HCT116 (cell line): Measurements from ENCODE around the gene CAPN10. TPM values are rescaled to one million over a fixed set of nuclear protein-coding genes. Genes with fewer than 3 reads are reported as not detected.

Experiments used
- ATAC-seq: fragments of 200-7000 bp; cut with Tn5 transposase; 2 replicates; pipeline ENCODE4 v1.9.1; 2020; ENCODE audit warnings: mild to moderate bottlenecking, moderate library complexity
- BruUV-seq: library from RNA; stranded (reverse); fragments of 400-500 nt; replicated peaks from 2 replicates; lab custom pipeline; 2021; lab: Mats Ljungman, UMichigan
- CTCF ChIA-PET: fragments of 300-600 bp; sonication (Branson Sonifier 250); formaldehyde crosslinking; loops from one replicate; lab custom pipeline; 2021; ENCODE audit warnings: antibody characterized with exemption; lab: Charles Lee
- POLR2A ChIA-PET: fragments of 300-600, 350-600 bp; sonication (Branson Sonifier 250); formaldehyde crosslinking; loops from one replicate; lab custom pipeline; 2021; ENCODE audit warnings: antibody characterized with exemption; lab: Charles Lee
- RAD21 ChIA-PET, 2 experiments: fragments of 300-600 bp; sonication (Branson Sonifier 250); formaldehyde crosslinking; loops; one replicate each; lab custom pipeline; 2023; ENCODE audit warnings: low total read pairs in 2 of 2; ENCODE audit not compliant: uncharacterized antibody in 2 of 2, unreplicated experiment in 2 of 2, low non-redundant PET in 1 of 2; lab: Charles Lee
- DNase-seq: peaks from one replicate; pipeline ENCODE4 v3.0.0-alpha.2; 2010; ENCODE audit warnings: low read depth, low spot score
- H2AFZ ChIP-seq: fragments of 200-600 bp; shearing (Covaris generic), sonication (generic); 2 replicates; pipeline ENCODE4 v1.6.1; 2017; ENCODE audit warnings: low read depth, mixed run types, mixed read lengths, antibody characterized with exemption, low read length; ENCODE audit not compliant: poor library complexity, severe bottlenecking
- H3K27ac ChIP-seq: 2 replicates; pipeline ENCODE4 v1.5.1; 2012; ENCODE audit warnings: low read depth, low read length
- H3K27me3 ChIP-seq: fragments of 200-600 bp; sonication (generic); 2 replicates; pipeline ENCODE4 v1.6.1; 2016; ENCODE audit warnings: mixed run types, low read length, mixed read lengths; ENCODE audit not compliant: insufficient read depth
- H3K36me3 ChIP-seq, 2 experiments: fragments of 200-500 bp in 1 of 2; fragments of 200-600 bp in 1 of 2; sonication (Bioruptor generic) in 1 of 2; sonication (generic) in 1 of 2; 2 replicates each; pipeline versions ENCODE4 v1.5.1 to v1.6.1; 2014 to 2016; ENCODE audit warnings: low read length in 2 of 2, inconsistent platforms in 1 of 2, mixed read lengths in 1 of 2, mixed run types in 1 of 2; ENCODE audit not compliant: insufficient read depth in 2 of 2, control insufficient read depth in 1 of 2
- H3K4me1 ChIP-seq, 2 experiments: fragments of 200-600 bp in 1 of 2; sonication (generic) in 1 of 2; 2 replicates each; pipeline versions ENCODE4 v1.5.1 to v1.6.1; 2012 to 2017; ENCODE audit warnings: low read length in 2 of 2, inconsistent platforms in 1 of 2, mild to moderate bottlenecking in 1 of 2, mixed read lengths in 1 of 2, mixed run types in 1 of 2, moderate library complexity in 1 of 2; ENCODE audit not compliant: insufficient read depth in 2 of 2, control insufficient read depth in 1 of 2
- H3K4me2 ChIP-seq: fragments of 200-600 bp; sonication (generic); 2 replicates; pipeline ENCODE4 v1.6.1; 2017; ENCODE audit warnings: mixed run types, low read length, mixed read lengths
- H3K4me3 ChIP-seq, 2 experiments: fragments of 200-600 bp in 1 of 2; sonication (generic) in 1 of 2; replicated peaks in 1 of 2; 2 replicates each; pipeline ENCODE4 v1.5.1; 2011 to 2016; ENCODE audit warnings: low read length in 2 of 2, control low read depth in 1 of 2, low read depth in 1 of 2, mild to moderate bottlenecking in 1 of 2, mixed read lengths in 1 of 2, mixed run types in 1 of 2
- H3K79me2 ChIP-seq: fragments of 200-600 bp; sonication (generic); 2 replicates; pipeline ENCODE4 v1.6.1; 2017; ENCODE audit warnings: mild to moderate bottlenecking, mixed run types, low read length, moderate library complexity, mixed read lengths; ENCODE audit not compliant: insufficient read depth
- H3K9ac ChIP-seq: fragments of 200-600 bp; sonication (generic); 2 replicates; pipeline ENCODE4 v1.6.1; 2016; ENCODE audit warnings: low read length, mixed read lengths
- H3K9me2 ChIP-seq: fragments of 200-600 bp; sonication (generic), shearing (Covaris generic); 2 replicates; pipeline ENCODE4 v1.6.1; 2017; ENCODE audit warnings: mixed run types, mild to moderate bottlenecking, moderate library complexity; ENCODE audit not compliant: insufficient read depth
- H3K9me3 ChIP-seq, 2 experiments: fragments of 200-500 bp in 1 of 2; fragments of 200-600 bp in 1 of 2; sonication (Bioruptor generic) in 1 of 2; sonication (generic) in 1 of 2; 2 replicates each; pipeline ENCODE4 v1.6.1; 2014 to 2017; ENCODE audit warnings: low read length in 2 of 2, mixed read lengths in 2 of 2, inconsistent platforms in 1 of 2, low read depth in 1 of 2, mild to moderate bottlenecking in 1 of 2, mixed run types in 1 of 2, moderate library complexity in 1 of 2; ENCODE audit not compliant: control insufficient read depth in 1 of 2, insufficient read depth in 1 of 2
- H4K20me1 ChIP-seq: fragments of 200-600 bp; sonication (generic), shearing (Covaris generic); 2 replicates; pipeline ENCODE4 v1.6.1; 2017; ENCODE audit warnings: mixed run types, mild to moderate bottlenecking, moderate library complexity; ENCODE audit not compliant: insufficient read depth
- ATF3 ChIP-seq: IDR thresholded peaks from 2 replicates; pipeline ENCODE4 v1.6.1; 2012
- CTCF ChIP-seq, 3 experiments: fragments of 200-600 bp in 1 of 3; sonication (generic) in 1 of 3; IDR thresholded peaks in 2 of 3; conservative IDR thresholded peaks in 1 of 3; 2 replicates each; pipeline ENCODE4 v1.5.1; 2012 to 2017; ENCODE audit warnings: low read depth in 2 of 3, low read length in 2 of 3, antibody characterized with exemption in 1 of 3, borderline replicate concordance in 1 of 3, control low read depth in 1 of 3, mild to moderate bottlenecking in 1 of 3, mixed read lengths in 1 of 3, mixed run types in 1 of 3, moderate library complexity in 1 of 3; ENCODE audit not compliant: insufficient read depth in 1 of 3
- EZH2phosphoT487 ChIP-seq: fragments of 200-600 bp; IDR thresholded peaks from 2 replicates; pipeline ENCODE4 v1.6.1; 2018; ENCODE audit warnings: antibody characterized with exemption, borderline replicate concordance
- MAX ChIP-seq: IDR thresholded peaks from 2 replicates; pipeline ENCODE4 v1.6.1; 2012
- REST ChIP-seq: IDR thresholded peaks from 2 replicates; pipeline ENCODE4 v1.6.1; 2012; ENCODE audit warnings: low read depth
- SRF ChIP-seq: IDR thresholded peaks from 2 replicates; pipeline ENCODE4 v1.6.1; 2012; ENCODE audit warnings: low read depth
- TCF7L2 ChIP-seq: IDR thresholded peaks from 2 replicates; pipeline ENCODE4 v1.7.0; 2011; ENCODE audit warnings: borderline replicate concordance, inconsistent platforms; ENCODE audit not compliant: insufficient read depth, insufficient read length; ENCODE audit errors: extremely low read depth
- ZFX ChIP-seq: fragments of 450-650 bp; IDR thresholded peaks from 2 replicates; pipeline ENCODE4 v1.6.1; 2017
- intact Hi-C: fragments of 100-400 bp; cut with micrococcal nuclease; formaldehyde crosslinking; loops from 2 replicates; pipeline ENCODE4 v1.10.0; 2022
- total RNA-seq: library from RNA; stranded (reverse); gene quantifications from one replicate; pipeline ENCODE4 v1.2.1, GENCODE V29; 2021; ENCODE audit not compliant: unreplicated experiment

CAPN10 gene
- total RNA-seq, 1 experiment from 2014 or later: 40.7 TPM

- TF ChIP-seq TCF7L2: no peak
These were observed 41.4 kb downstream of the CAPN10 start (continued) for GRCh38 chr2:240627736-240628506.

- intact Hi-C loops: no loop called here
- Histone ChIP-seq H3K36me3 (no peaks in the 10 kb centered on the region), H3K27ac (no peak overlapping the region), H3K9me3 (peaks cover 0 to under 1% of the 10 kb centered on the region in 2 experiments; a peak in 2 of 4 replicates), H3K9ac (no peak overlapping the region), H3K9me2 (no peaks in the 10 kb centered on the region), H3K27me3 (no peaks in the 10 kb centered on the region), H3K4me2 (no peak overlapping the region)
- no peak for ATAC-seq
- ChIA-PET RAD21 (no interaction called here), POLR2A (no interaction called here)
- DNase-seq: no peak
- no TSS peak for BruUV-seq
- TF ChIP-seq REST (no peak), ZFX (no peak), MAX (no peak), SRF (no peak), CTCF (IDR thresholded peaks at IDR 0.05 in 2 of 3, conservative IDR thresholded peaks at IDR 0.05 in 1 of 3; ENCODE audit: borderline replicate concordance in 1 of 3, insufficient read depth in 1 of 3, low read depth in 2 of 3, low read length in 2 of 3) (no peak), EZH2phosphoT487 (no peak), ATF3 (no peak)
- TF ChIP-seq, all 23 proteins: peak for 0
- CTCF ChIA-PET: no interaction called here
- Histone ChIP-seq H3K4me1 (no peaks in the 10 kb centered on the region), H3K79me2 (no peaks in the 10 kb centered on the region), H2AFZ (no peak overlapping the region), H3K4me3 (no peak overlapping the region), H4K20me1 (no peaks in the 10 kb centered on the region)
These were observed 41.9 kb downstream of the CAPN10 start for GRCh38 chr2:240628507-240628807.
